MM.1S (cell line): ENCODE measurements around the gene RTRAF.

ENCODE experiments used
- DNase-seq: peaks from one replicate; pipeline ENCODE4 v3.0.0-alpha.2; 2015
- H2AFZ ChIP-seq: fragments of 300-600 bp; sonication (generic); 2 replicates; pipeline ENCODE4 v1.6.0; 2016; ENCODE audit warnings: antibody characterized with exemption, low read length
- H3F3A ChIP-seq: fragments of 300-600 bp; sonication (generic); 2 replicates; pipeline ENCODE4 v1.6.1; 2016; ENCODE audit warnings: mild to moderate bottlenecking, antibody characterized with exemption, low read length, moderate library complexity, mixed read lengths; ENCODE audit not compliant: insufficient read depth
- H3K27ac ChIP-seq: fragments of 300-600 bp; sonication (generic); 2 replicates; pipeline ENCODE4 v1.5.1; 2016; ENCODE audit warnings: mild to moderate bottlenecking, low read length
- H3K27me3 ChIP-seq: fragments of 300-600 bp; sonication (generic); replicated peaks from 2 replicates; pipeline ENCODE4 v1.6.0; 2016; ENCODE audit warnings: low read length; ENCODE audit not compliant: insufficient read depth
- H3K36me3 ChIP-seq: fragments of 300-600 bp; sonication (generic); replicated peaks from 2 replicates; pipeline ENCODE4 v1.6.1; 2016; ENCODE audit warnings: mild to moderate bottlenecking, low read length, mixed read lengths; ENCODE audit not compliant: insufficient read depth
- H3K4me1 ChIP-seq: fragments of 300-600 bp; sonication (generic); 2 replicates; pipeline ENCODE4 v1.6.1; 2016; ENCODE audit warnings: low read length, mixed read lengths
- H3K4me2 ChIP-seq: fragments of 300-600 bp; sonication (generic); 2 replicates; pipeline ENCODE4 v1.6.0; 2016; ENCODE audit warnings: low read depth, low read length
- H3K4me3 ChIP-seq: fragments of 300-600 bp; sonication (generic); 2 replicates; pipeline ENCODE4 v1.5.1; 2016; ENCODE audit warnings: low read length, mixed read lengths
- H3K79me2 ChIP-seq: fragments of 300-600 bp; sonication (generic); 2 replicates; pipeline ENCODE4 v1.6.1; 2016; ENCODE audit warnings: mixed run types, low read length, mixed read lengths
- H3K9ac ChIP-seq: fragments of 300-600 bp; sonication (generic); 2 replicates; pipeline ENCODE4 v1.6.1; 2016; ENCODE audit warnings: low read length, mixed read lengths
- H3K9me2 ChIP-seq: fragments of 300-600 bp; sonication (generic); replicated peaks from 2 replicates; pipeline ENCODE4 v1.6.1; 2016; ENCODE audit warnings: mild to moderate bottlenecking, low read length, mixed read lengths; ENCODE audit not compliant: insufficient read depth
- H3K9me3 ChIP-seq: fragments of 300-600 bp; sonication (generic); replicated peaks from 2 replicates; pipeline ENCODE4 v1.6.1; 2016; ENCODE audit warnings: mild to moderate bottlenecking, low read length, mixed read lengths; ENCODE audit not compliant: insufficient read depth
- H4K20me1 ChIP-seq: fragments of 300-600 bp; sonication (generic); 2 replicates; pipeline ENCODE4 v1.6.1; 2016; ENCODE audit warnings: mild to moderate bottlenecking, low read length, moderate library complexity, mixed read lengths; ENCODE audit not compliant: insufficient read depth
- EZH2 ChIP-seq: fragments of 300-600 bp; sonication (generic); optimal IDR thresholded peaks from 2 replicates; pipeline ENCODE3; 2017; ENCODE audit warnings: low read depth, mild to moderate bottlenecking, antibody characterized with exemption, low read length, mixed read lengths
- EZH2phosphoT487 ChIP-seq: fragments of 300-600 bp; sonication (generic); IDR thresholded peaks from 2 replicates; pipeline ENCODE4 v1.6.1; 2018; ENCODE audit warnings: antibody characterized with exemption, low read length
- TF ChIP-seq, protein P1 (sequence below): fragments of 300-600 bp; sonication (generic); IDR thresholded peaks from 2 replicates; pipeline ENCODE4 v1.5.1; 2016; ENCODE audit warnings: antibody characterized with exemption, low read length, mixed read lengths

Gene RTRAF

DNA sequence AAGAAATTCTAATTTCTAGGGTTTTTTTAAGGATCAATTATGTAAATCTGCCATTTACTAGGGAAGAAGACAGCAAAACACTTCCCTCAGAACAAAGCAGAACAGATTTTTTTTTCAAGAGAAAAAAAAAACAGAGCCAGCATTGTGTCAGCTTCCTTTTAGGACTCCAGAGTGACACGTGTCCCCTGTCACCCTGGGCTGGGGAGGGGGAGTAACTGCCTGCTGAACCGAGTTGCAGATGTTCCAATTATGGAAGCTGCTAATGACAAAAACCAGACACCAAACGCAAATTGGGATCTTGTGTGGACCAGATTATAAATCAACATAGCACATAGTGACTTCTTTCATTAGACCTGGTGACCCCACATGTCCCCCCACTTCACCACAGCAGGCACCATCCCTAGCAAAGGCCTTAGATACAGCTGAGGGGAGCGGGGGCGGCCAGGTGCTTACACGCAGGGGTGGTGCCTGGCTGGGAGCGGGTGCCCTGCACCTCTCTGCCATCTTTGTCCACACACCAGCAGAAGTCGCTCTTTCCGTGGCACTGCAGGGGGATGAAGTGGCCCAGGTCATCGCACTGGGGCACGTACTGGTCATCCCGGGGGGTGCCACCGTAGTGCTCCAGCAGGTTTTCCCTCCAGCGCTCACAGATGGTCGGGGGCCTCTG is 25.4 kb downstream of the RTRAF start:
- Histone ChIP-seq H3K4me1 (no peaks in the 10 kb centered on the region), H3K9ac (no peak overlapping the region), H3K36me3 (no peaks in the 10 kb centered on the region), H2AFZ (no peak overlapping the region), H3K4me2 (no peak overlapping the region), H3K79me2 (no peaks in the 10 kb centered on the region), H3K9me3 (no peaks in the 10 kb centered on the region), H3K27ac (no peak overlapping the region), H3K4me3 (no peak overlapping the region), H3F3A (no peaks in the 10 kb centered on the region), H3K27me3 (no peaks in the 10 kb centered on the region), H4K20me1 (no peaks in the 10 kb centered on the region), H3K9me2 (no peaks in the 10 kb centered on the region)
- DNase-seq: no peak
- TF ChIP-seq EZH2phosphoT487: no peak
- TF ChIP-seq, protein P1, sequence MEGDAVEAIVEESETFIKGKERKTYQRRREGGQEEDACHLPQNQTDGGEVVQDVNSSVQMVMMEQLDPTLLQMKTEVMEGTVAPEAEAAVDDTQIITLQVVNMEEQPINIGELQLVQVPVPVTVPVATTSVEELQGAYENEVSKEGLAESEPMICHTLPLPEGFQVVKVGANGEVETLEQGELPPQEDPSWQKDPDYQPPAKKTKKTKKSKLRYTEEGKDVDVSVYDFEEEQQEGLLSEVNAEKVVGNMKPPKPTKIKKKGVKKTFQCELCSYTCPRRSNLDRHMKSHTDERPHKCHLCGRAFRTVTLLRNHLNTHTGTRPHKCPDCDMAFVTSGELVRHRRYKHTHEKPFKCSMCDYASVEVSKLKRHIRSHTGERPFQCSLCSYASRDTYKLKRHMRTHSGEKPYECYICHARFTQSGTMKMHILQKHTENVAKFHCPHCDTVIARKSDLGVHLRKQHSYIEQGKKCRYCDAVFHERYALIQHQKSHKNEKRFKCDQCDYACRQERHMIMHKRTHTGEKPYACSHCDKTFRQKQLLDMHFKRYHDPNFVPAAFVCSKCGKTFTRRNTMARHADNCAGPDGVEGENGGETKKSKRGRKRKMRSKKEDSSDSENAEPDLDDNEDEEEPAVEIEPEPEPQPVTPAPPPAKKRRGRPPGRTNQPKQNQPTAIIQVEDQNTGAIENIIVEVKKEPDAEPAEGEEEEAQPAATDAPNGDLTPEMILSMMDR: no peak
- TF ChIP-seq EZH2: no peak

DNA sequence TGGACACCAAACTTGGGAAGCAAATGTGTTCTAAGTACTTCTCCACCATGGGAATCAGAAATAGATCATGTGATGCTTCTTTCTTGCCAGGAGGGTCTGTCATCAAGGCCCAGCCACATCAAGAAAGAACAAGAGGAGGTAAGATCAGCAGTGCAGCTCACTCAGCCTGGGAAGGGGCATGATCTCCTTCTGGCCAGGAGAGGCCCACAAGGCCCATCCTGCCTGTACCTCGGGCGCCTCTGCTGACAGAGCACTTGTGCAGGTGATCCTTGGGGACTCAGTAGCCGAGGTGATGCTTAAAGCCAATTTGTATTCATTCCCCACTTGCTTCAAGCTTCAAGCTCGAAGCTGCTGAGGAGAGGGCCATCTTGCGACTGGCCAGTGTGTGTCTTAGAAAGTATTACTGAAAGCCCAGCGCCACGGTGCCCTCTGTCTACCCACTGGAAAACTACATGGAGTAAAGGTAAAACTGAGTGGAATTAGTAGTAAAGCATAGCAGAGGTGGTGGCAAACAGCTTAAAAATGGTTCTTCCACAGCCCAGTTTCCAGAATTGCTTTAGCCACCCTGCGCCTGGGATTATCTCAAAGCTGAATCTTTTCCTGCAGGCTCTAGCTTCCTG is 26.2 kb downstream of the RTRAF start:
- Histone ChIP-seq H3K27me3 (no peaks in the 10 kb centered on the region), H3F3A (no peaks in the 10 kb centered on the region), H3K36me3 (no peaks in the 10 kb centered on the region), H3K4me2 (no peak overlapping the region), H2AFZ (no peak overlapping the region), H3K9me3 (no peaks in the 10 kb centered on the region), H3K9me2 (no peaks in the 10 kb centered on the region), H3K79me2 (no peaks in the 10 kb centered on the region), H3K27ac (no peak overlapping the region), H3K9ac (no peak overlapping the region), H3K4me3 (no peak overlapping the region), H4K20me1 (no peaks in the 10 kb centered on the region), H3K4me1 (no peaks in the 10 kb centered on the region)
- no peak for DNase-seq
- TF ChIP-seq, protein P1: no peak
- TF ChIP-seq EZH2phosphoT487 (no peak), EZH2 (no peak)

DNA sequence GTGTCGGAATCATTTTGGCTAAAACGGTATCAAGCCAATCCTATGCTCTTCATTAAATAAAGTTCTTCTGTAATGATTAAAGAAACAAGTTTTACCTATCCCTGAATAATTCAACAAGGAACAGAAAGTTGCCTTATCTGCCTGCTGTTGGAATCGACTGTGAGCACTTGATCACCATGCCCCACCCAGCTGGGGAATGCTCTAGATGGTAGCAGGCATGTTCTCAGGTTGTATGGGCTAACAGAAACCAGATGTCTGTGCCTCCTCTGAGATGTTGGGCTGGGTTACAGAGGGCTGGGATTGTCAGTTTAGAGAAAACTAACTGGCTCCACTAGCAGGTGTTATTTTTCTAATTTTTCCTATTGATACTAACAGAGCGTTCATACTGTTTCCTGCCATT is 28.9 kb downstream of the RTRAF start:
- no peak for DNase-seq
- no peak overlapping the region for H3K27ac ChIP-seq
- no peak overlapping the region for H3K4me3 ChIP-seq
- H3K36me3 ChIP-seq: no peaks in the 10 kb centered on the region
- no peaks in the 10 kb centered on the region for H3K27me3 ChIP-seq
- TF ChIP-seq, protein P1: no peak
- TF ChIP-seq EZH2 (no peak), EZH2phosphoT487 (no peak)
- no peaks in the 10 kb centered on the region for H3F3A ChIP-seq
- no peaks in the 10 kb centered on the region for H3K4me1 ChIP-seq
- no peaks in the 10 kb centered on the region for H4K20me1 ChIP-seq
- H3K9me3 ChIP-seq: no peaks in the 10 kb centered on the region
- H3K9ac ChIP-seq: no peak overlapping the region
- H3K4me2 ChIP-seq: no peak overlapping the region
- no peaks in the 10 kb centered on the region for H3K9me2 ChIP-seq
- no peak overlapping the region for H2AFZ ChIP-seq
- H3K79me2 ChIP-seq: no peaks in the 10 kb centered on the region
